ENCODE data around the gene RPS25.
A peak's percentile ranks its signal among the peaks of the same experiment; 100 is the strongest.
"Not testable (repeated sequence)": the region's sequence is repeated elsewhere in the genome, so short reads cannot be mapped to it uniquely, and the experiment has no call there.

RPS25 gene

DNA sequence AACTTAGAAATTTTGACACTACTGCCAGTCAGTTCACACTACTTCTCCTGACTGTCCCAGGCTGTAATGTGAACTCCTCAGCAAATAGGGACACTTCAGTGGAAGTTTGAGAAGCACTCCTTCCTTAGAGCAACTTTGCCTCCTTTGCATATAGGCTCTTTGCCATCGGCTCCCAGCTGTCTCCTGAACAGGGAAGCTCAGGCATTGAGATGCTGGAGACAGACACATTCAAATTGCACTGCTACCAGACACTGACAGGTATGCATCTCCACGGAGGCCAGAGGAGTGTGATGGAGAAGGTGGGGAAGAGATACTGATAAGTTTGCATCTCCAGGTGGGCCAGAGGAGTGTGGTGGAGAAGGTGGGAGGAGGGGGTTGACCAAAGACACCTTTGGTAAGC, 1.9 kb upstream of the RPS25 start:
- Histone ChIP-seq H3K27ac (no peak overlapping the region), H3K4me1 (peaks cover 46% of the 10 kb centered on the region), H3K9me3 (no peaks in the 10 kb centered on the region), H3K27me3 (no peaks in the 10 kb centered on the region), H4K20me1 (peaks cover 60% of the 10 kb centered on the region), H3K9ac (peak overlapping the region; percentile 94), H3K36me3 (peaks cover 65% of the 10 kb centered on the region), H3K4me2 (peak overlapping the region; percentile 85), H3K4me3 (peak overlapping the region; percentile 80)
- no peak for TF ChIP-seq Cebpa-rat (IDR thresholded peaks at IDR 0.05)

DNA sequence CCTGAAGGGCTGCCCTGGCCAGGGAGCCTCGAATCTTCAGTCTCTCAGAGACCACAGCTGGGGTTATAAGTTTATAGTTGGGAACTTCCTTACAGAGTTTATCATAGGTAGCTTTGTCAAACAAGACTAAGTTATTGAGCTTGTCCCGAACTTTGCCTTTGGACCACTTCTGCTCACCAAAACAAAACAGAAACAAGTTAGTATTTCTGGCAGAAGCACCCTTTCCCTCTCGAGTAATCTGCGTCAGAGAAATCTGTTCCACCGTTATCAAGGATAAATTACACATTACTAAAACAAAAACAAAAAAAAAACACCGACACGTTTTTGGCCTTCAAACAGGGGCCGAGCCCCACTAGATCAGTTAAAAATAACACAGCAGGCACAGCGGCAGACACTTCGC, 766 bp downstream of the RPS25 start:
- peak overlapping the region; percentile 94 for H3K9ac ChIP-seq
- H3K27ac ChIP-seq: peak overlapping the region; percentile 93
- H3K4me2 ChIP-seq: peak overlapping the region; percentile 87
- peaks cover 79% of the 10 kb centered on the region for H4K20me1 ChIP-seq
- H3K36me3 ChIP-seq: peaks cover 64% of the 10 kb centered on the region
- H3K4me1 ChIP-seq: peaks cover 40% of the 10 kb centered on the region
- not testable (repeated sequence) for H3K9me3 ChIP-seq, H3K27me3 ChIP-seq
- peak overlapping the region; percentile 80 for H3K4me3 ChIP-seq

DNA sequence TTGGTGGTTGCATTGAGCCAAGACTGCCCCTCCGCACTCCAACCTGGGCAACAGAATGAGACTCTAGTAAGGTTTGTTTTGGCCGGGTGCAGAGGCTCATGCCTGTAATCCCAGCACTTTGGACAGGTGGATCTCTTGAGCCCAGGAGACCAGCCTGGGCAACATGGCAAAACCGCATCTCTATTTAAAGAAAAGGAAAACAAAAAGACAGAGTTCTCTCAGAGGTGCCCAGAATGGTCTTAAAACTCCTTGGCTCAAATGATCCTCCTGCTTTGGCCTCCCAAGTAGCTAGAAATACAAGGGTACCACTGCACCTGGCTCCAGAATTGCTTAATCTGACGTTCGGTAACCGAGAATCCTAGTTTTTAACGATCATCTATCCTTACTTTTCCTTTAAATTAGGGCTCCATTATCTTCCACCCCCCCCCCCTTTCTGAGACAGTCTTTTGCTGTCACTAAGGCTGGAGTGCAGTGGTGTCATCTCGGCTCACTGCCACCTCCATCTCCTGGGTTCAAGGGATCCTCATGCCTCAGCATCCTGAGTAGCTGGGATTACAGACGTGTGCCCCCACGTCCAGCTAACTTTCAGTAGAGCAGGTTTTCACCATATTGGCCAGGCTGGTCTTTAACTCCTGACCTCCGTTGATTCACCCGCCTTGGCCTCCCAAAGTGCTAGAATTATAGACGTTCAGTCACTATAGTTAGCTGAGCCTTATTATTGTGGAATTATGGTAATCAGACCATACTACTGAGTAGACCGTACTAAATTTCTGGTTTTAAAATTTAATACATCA, 1.7 kb downstream of the RPS25 start:
- TF ChIP-seq Cebpa-rat (IDR thresholded peaks at IDR 0.05): no peak
- no peaks in the 10 kb centered on the region for H3K9me3 ChIP-seq
- peak overlapping the region; percentile 87 for H3K4me2 ChIP-seq
- H3K36me3 ChIP-seq: peaks cover 64% of the 10 kb centered on the region
- peak overlapping the region; percentile 80 for H3K4me3 ChIP-seq
- peaks cover 76% of the 10 kb centered on the region for H4K20me1 ChIP-seq
- no peaks in the 10 kb centered on the region for H3K27me3 ChIP-seq
- peak overlapping the region; percentile 94; the same call in 1 of the 2 replicates for H3K9ac ChIP-seq
- H3K27ac ChIP-seq: 0 out of 2 replicates have a peak overlapping the region, but pooled peaks have one; percentile 93
- peaks cover 36% of the 10 kb centered on the region for H3K4me1 ChIP-seq

DNA sequence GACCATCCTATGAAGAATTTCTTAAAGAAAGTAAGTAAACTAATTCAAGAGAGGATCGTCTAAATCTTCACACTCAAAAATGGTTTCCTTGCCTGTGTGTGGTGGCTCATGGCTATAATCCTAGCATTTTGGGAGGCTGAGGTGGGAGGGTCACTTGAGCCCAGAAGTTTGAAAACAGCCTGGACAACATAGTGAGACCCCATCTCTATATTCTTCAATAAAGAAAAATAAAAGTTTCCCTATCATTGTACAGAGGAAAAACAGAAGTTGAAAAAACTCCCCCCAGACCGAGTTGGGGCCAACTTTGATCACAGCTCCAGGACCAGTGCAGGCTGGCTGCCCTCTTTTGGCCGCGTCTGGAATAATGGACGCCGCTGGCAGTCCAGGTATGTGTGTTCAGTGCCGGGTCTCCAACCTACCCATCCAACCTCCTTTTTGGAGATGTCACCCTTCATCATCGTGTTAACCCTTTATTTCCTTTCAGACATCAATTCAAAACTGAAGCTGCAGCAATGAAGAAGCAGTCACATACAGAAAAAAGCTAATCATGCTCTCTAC, 3.0 kb downstream of the RPS25 start:
- Histone ChIP-seq H3K36me3 (peaks cover 71% of the 10 kb centered on the region), H4K20me1 (peaks cover 67% of the 10 kb centered on the region), H3K27ac (no peak overlapping the region), H3K4me2 (no peak overlapping the region), H3K4me3 (no peak overlapping the region), H3K27me3 (no peaks in the 10 kb centered on the region), H3K9me3 (no peaks in the 10 kb centered on the region), H3K4me1 (peaks cover 23% of the 10 kb centered on the region), H3K9ac (no peak overlapping the region)
- TF ChIP-seq Cebpa-rat (IDR thresholded peaks at IDR 0.05): no peak

DNA sequence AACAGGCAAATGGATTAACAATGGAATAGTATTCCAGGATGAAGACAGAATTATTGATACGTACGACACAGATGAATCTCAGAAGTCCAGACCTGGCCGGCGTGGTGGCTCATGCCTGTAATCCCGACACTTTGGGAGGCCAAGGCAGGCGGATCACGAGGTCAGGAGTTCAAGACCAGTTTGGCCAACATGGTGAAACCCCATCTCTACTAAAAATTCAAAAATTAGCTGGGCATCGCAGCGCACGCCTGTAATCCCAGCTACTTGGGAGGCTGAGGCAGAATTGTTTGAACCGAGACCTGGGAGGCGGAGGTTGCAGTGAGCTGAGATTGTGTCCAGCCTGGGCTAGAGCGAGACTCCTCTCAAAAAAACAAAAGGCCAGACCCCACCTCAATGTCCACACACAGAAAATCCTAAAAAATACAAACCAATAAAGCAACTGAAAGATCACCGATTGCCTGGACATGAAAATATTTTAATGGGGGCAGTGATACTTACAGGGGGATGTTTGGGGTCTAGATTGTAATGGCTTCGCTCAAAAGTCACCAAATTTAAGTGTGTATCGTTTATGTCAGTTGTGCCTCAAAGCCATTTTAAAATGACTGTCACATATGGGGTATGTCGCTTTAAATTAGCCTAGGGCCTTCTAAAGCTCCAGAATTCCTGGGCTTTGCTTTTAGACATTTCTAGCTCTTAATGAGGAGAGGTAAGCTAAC, 3.8 kb downstream of the RPS25 start:
- H4K20me1 ChIP-seq: peaks cover 67% of the 10 kb centered on the region
- no peaks in the 10 kb centered on the region for H3K27me3 ChIP-seq
- no peaks in the 10 kb centered on the region for H3K9me3 ChIP-seq
- TF ChIP-seq Cebpa-rat (IDR thresholded peaks at IDR 0.05): no peak
- H3K27ac ChIP-seq: no peak overlapping the region
- peaks cover 78% of the 10 kb centered on the region for H3K36me3 ChIP-seq
- H3K4me1 ChIP-seq: peaks cover 16% of the 10 kb centered on the region
- H3K4me3 ChIP-seq: no peak overlapping the region
- no peak overlapping the region for H3K4me2 ChIP-seq
- H3K9ac ChIP-seq: no peak overlapping the region

DNA sequence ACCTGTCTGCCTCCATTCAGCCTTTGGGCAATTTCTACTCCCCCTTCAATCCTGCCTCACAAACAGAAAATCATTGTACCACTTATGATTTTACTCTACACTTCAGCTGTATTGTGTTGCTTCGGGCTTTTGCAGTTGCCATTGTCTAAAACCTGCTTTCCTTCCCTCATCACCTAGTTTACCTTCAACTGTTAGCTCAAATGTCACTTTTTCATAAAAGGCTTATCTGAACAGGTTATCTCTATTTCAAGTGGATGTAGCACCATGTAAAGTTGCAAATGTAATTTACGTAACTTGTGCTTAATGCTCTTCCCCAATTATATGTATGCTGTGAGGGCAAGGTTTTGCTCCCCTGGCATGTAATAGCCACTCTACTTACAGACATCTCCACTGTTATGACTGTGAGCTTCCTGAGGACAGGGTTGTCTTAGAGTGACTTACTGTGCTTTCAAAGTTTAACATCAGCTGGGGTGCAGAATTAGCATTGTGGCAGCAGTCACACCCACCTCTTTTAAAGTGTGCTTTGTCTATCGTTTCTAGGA, 5.4 kb downstream of the RPS25 start:
- peaks cover 16% of the 10 kb centered on the region for H3K4me1 ChIP-seq
- no peak overlapping the region for H3K4me3 ChIP-seq
- H3K9me3 ChIP-seq: no peaks in the 10 kb centered on the region
- peaks cover 93% of the 10 kb centered on the region for H3K36me3 ChIP-seq
- no peak for TF ChIP-seq Cebpa-rat (IDR thresholded peaks at IDR 0.05)
- no peak overlapping the region for H3K4me2 ChIP-seq
- no peak overlapping the region for H3K9ac ChIP-seq
- H4K20me1 ChIP-seq: peaks cover 61% of the 10 kb centered on the region
- H3K27me3 ChIP-seq: no peaks in the 10 kb centered on the region
- no peak overlapping the region for H3K27ac ChIP-seq

DNA sequence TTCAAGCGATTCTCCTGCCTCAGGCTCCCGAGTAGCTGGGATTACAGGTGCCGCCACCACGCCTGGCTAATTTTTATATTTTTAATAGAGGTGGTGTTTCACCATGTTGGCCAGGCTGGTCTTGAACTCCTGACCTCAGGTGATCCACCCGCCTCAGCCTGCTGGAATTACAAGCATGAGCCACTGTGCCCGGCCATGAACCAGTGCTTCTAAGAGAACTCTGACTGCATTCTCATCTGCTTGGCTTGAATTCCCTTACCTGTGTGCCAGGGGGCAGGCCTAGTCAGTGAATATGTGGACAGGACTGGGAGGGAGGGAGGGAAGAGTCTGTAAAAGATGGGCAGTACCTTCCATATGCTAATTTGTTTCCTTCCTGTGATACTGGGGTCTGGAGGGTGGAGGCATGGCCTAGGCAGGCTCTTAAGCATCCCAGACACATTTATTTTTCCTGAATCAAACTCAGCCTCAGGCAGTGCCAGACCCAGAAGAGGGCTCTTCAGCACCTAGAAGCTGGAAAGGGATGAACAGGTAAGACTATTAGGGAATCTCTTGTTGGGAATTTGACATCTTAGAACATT, 6.6 kb downstream of the RPS25 start:
- Histone ChIP-seq H3K4me1 (peaks cover 10% of the 10 kb centered on the region), H3K4me2 (no peak overlapping the region), H3K4me3 (no peak overlapping the region), H3K36me3 (peaks cover 96% of the 10 kb centered on the region), H3K9me3 (no peaks in the 10 kb centered on the region), H3K27ac (no peak overlapping the region), H3K27me3 (no peaks in the 10 kb centered on the region), H3K9ac (no peak overlapping the region), H4K20me1 (peaks cover 52% of the 10 kb centered on the region)
- no peak for TF ChIP-seq Cebpa-rat (IDR thresholded peaks at IDR 0.05)

DNA sequence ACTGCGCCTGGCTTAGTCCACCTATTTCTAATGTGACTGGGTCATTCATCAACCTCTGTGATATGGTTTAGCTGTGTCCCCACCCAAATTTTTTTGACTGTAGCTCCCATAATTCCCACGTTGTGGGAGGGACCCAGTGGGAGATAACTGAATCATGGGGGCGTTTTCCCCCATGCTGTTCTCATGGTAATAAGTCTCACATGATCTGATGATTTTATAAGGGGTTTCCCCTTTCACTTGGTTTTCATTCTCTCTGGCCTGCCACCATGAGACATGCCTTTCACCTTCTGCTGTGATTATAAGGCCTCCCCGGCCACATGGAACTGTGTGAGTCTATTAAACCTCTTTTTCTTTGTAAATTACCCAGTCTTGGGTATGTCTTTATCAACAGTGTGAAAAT, 11.5 kb downstream of the RPS25 start:
- no peak overlapping the region for H3K4me2 ChIP-seq

DNA sequence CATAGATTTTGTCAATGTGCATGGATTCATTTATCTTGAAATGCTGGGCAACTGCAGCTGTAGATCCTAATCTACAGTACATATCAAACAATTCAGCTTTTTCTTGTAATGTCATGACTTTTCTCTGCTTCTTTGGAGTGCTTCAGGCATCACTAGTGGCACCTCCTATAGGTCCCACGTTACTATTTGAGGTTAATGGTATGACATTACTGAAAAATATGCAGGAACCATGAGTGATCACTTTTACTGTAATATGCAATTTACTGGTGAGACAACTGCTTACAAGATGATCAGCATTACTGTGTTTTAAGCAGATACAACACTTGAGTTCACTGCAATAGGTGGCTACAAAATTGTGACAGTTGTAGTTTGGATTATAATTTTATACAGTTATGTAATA, 17.2 kb downstream of the RPS25 start:
- Histone ChIP-seq H3K36me3 (peaks cover 68% of the 10 kb centered on the region), H3K4me3 (no peak overlapping the region), H3K27ac (no peak overlapping the region), H4K20me1 (no peaks in the 10 kb centered on the region), H3K27me3 (no peaks in the 10 kb centered on the region), H3K9me3 (no peaks in the 10 kb centered on the region), H3K9ac (no peak overlapping the region), H3K4me1 (peaks cover 27% of the 10 kb centered on the region), H3K4me2 (no peak overlapping the region)
- TF ChIP-seq Cebpa-rat (IDR thresholded peaks at IDR 0.05): no peak

More for the DNA sequence above, 11.5 kb downstream of the RPS25 start:
- Histone ChIP-seq H4K20me1 (peaks cover 11% of the 10 kb centered on the region; the same call in 1 of the 2 replicates), H3K4me3 (no peak overlapping the region), H3K27ac (no peak overlapping the region), H3K9ac (no peak overlapping the region), H3K4me1 (no peaks in the 10 kb centered on the region), H3K36me3 (peaks cover 96% of the 10 kb centered on the region), H3K27me3 (no peaks in the 10 kb centered on the region), H3K9me3 (no peaks in the 10 kb centered on the region)
- TF ChIP-seq Cebpa-rat (IDR thresholded peaks at IDR 0.05): no peak

Data from BLaER1 (cell line).